HepG2 (cell line): ENCODE results near the gene OASL.

ENCODE experiments used
- ATF3 ChIP-seq: sonication (generic); formaldehyde crosslinking; IDR thresholded peaks from 2 replicates; pipeline ENCODE4 v1.4.0; 2020; ENCODE audit warnings: missing genetic modification reagents
- CTCF ChIP-seq: sonication (generic); formaldehyde crosslinking; IDR thresholded peaks from 2 replicates; pipeline ENCODE4 v1.5.0; 2020; ENCODE audit warnings: mild to moderate bottlenecking, missing genetic modification reagents, moderate library complexity
- FOXA1 ChIP-seq, 2 experiments: fragments of 450-650 bp in 1 of 2; sonication (generic) in 1 of 2; formaldehyde crosslinking in 1 of 2; IDR thresholded peaks; 2 replicates each; pipeline versions ENCODE4 v1.4.0 to v1.6.1; 2016 to 2020; ENCODE audit warnings: missing genetic modification reagents in 1 of 2
- GTF2F1 ChIP-seq: fragments of 150-350 bp; IDR thresholded peaks from 2 replicates; pipeline ENCODE4 v1.6.1; 2014; ENCODE audit warnings: low read length
- JUND ChIP-seq: sonication (generic); formaldehyde crosslinking; IDR thresholded peaks from 2 replicates; pipeline ENCODE4 v1.8.0; 2022; ENCODE audit warnings: mild to moderate bottlenecking, missing genetic modification reagents
- MAFK ChIP-seq, 2 experiments: IDR thresholded peaks in 1 of 2; conservative IDR thresholded peaks in 1 of 2; 2 replicates each; pipeline ENCODE4 v1.6.1; 2011; ENCODE audit warnings: improper control_type of control experiment in 2 of 2, low read length in 2 of 2
- MAX ChIP-seq: IDR thresholded peaks from 2 replicates; pipeline ENCODE4 v1.6.1; 2012; ENCODE audit warnings: inconsistent platforms
- ZNF280B ChIP-seq: sonication (generic); formaldehyde crosslinking; IDR thresholded peaks from 2 replicates; pipeline ENCODE4 v1.5.0; 2020; ENCODE audit warnings: missing genetic modification reagents, mild to moderate bottlenecking, borderline replicate concordance
- ZNF615 ChIP-seq: sonication (generic); formaldehyde crosslinking; IDR thresholded peaks from 2 replicates; pipeline ENCODE4 v1.5.0; 2020; ENCODE audit warnings: mild to moderate bottlenecking, missing genetic modification reagents, borderline replicate concordance

- TF ChIP-seq ZNF615 (CRISPR knock-in tag) (no peak), ZNF280B (CRISPR knock-in tag) (no peak), CTCF (CRISPR knock-in tag) (peak; percentile 74), MAFK (conservative IDR thresholded peaks at IDR 0.05 in 1 of 2, IDR thresholded peaks at IDR 0.05 in 1 of 2; ENCODE audit: low read length in 2 of 2) (no peak), GTF2F1 (no peak), JUND (CRISPR knock-in tag) (no peak), FOXA1 (IDR thresholded peaks at IDR 0.05) (no peak), FOXA1 (CRISPR knock-in tag; IDR thresholded peaks at IDR 0.05) (no peak), ATF3 (no peak), MAX (no peak)
Measured at GRCh38 chr12:120971299-120972180, 67.5 kb downstream of the OASL start.
